Astrocyte (in vitro differentiated cells and primary cell): ENCODE results near the gene RAB36.

Experiments used
- EZH2 ChIP-seq: IDR thresholded peaks from 2 replicates; pipeline ENCODE4 v1.6.1; 2012; ENCODE audit warnings: mild to moderate bottlenecking, low read length, inconsistent platforms; ENCODE audit not compliant: insufficient read depth
- TF ChIP-seq, protein P1 (sequence below): IDR thresholded peaks from 2 replicates; pipeline ENCODE4 v1.5.1; 2011; ENCODE audit warnings: low read depth, mild to moderate bottlenecking, inconsistent platforms, low read length, moderate library complexity; ENCODE audit not compliant: insufficient read depth

DNA sequence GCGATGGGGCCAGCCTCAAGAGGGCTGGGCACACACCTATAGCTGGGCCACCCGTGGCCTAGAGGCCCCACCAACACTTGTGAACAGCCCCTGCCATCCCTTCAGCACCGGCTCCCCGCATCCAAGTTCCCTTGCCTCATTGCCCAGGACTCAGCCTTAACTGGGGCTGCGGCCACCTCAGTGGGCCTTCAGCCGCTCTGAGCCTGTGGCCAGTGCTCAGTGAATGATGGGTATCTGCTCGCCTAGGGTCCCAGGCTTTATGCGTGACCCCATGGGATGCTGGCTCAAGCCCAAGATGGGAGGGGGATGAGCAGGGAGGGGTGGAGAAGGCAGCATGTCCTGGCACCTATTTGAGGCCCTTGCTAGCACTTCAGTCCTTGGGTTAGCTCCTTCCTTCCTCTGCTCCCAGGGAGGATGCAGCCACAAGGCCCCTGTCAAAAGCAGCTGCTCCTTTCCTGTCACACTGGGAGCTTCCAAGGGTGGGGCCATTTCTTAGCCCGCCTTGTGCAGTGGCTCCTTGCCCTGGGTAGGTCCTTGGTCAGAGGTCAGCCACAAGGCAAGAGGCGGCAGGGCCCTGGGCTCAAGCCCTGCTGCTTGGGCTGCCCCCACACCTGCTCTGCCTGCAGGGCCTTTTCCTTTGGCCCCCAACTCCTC is 43.1 kb upstream of the RAB36 start:
- TF ChIP-seq, protein P1, sequence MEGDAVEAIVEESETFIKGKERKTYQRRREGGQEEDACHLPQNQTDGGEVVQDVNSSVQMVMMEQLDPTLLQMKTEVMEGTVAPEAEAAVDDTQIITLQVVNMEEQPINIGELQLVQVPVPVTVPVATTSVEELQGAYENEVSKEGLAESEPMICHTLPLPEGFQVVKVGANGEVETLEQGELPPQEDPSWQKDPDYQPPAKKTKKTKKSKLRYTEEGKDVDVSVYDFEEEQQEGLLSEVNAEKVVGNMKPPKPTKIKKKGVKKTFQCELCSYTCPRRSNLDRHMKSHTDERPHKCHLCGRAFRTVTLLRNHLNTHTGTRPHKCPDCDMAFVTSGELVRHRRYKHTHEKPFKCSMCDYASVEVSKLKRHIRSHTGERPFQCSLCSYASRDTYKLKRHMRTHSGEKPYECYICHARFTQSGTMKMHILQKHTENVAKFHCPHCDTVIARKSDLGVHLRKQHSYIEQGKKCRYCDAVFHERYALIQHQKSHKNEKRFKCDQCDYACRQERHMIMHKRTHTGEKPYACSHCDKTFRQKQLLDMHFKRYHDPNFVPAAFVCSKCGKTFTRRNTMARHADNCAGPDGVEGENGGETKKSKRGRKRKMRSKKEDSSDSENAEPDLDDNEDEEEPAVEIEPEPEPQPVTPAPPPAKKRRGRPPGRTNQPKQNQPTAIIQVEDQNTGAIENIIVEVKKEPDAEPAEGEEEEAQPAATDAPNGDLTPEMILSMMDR: no peak
- TF ChIP-seq EZH2: no peak
